WERI-Rb-1 (cell line): ENCODE measurements around the gene IL17RA.
A peak's percentile ranks its signal among the peaks of the same experiment; 100 is the strongest.

ENCODE experiments used
- DNase-seq: peaks from one replicate; pipeline ENCODE4 v3.0.0-alpha.2; 2020
- H3K27ac ChIP-seq: fragments of 250-450 bp; sonication (Bioruptor Pico); 2 replicates; pipeline ENCODE4 v1.5.1; 2020; ENCODE audit warnings: mild to moderate bottlenecking, moderate library complexity
- H3K27me3 ChIP-seq: fragments of 250-450 bp; sonication (Bioruptor Pico); 2 replicates; pipeline ENCODE4 v1.5.1; 2021; ENCODE audit warnings: mild to moderate bottlenecking, low read depth, moderate library complexity; ENCODE audit not compliant: insufficient read depth, severe bottlenecking
- H3K36me3 ChIP-seq: fragments of 250-450 bp; sonication (Bioruptor Pico); 2 replicates; pipeline ENCODE4 v1.5.1; 2020; ENCODE audit warnings: mild to moderate bottlenecking, moderate library complexity
- H3K4me3 ChIP-seq: 2 replicates; pipeline ENCODE4 v1.5.1; 2011; ENCODE audit warnings: low read depth, mild to moderate bottlenecking, control low read depth, low read length
- H3K9me3 ChIP-seq: fragments of 250-450 bp; sonication (Bioruptor Pico); 2 replicates; pipeline ENCODE4 v1.5.1; 2021; ENCODE audit warnings: mild to moderate bottlenecking, moderate library complexity; ENCODE audit not compliant: severe bottlenecking
- TF ChIP-seq, protein P1 (sequence below): IDR thresholded peaks from 2 replicates; pipeline ENCODE4 v1.5.1; 2011; ENCODE audit warnings: low read depth, mild to moderate bottlenecking, control low read depth, inconsistent platforms, low read length

IL17RA gene

DNA sequence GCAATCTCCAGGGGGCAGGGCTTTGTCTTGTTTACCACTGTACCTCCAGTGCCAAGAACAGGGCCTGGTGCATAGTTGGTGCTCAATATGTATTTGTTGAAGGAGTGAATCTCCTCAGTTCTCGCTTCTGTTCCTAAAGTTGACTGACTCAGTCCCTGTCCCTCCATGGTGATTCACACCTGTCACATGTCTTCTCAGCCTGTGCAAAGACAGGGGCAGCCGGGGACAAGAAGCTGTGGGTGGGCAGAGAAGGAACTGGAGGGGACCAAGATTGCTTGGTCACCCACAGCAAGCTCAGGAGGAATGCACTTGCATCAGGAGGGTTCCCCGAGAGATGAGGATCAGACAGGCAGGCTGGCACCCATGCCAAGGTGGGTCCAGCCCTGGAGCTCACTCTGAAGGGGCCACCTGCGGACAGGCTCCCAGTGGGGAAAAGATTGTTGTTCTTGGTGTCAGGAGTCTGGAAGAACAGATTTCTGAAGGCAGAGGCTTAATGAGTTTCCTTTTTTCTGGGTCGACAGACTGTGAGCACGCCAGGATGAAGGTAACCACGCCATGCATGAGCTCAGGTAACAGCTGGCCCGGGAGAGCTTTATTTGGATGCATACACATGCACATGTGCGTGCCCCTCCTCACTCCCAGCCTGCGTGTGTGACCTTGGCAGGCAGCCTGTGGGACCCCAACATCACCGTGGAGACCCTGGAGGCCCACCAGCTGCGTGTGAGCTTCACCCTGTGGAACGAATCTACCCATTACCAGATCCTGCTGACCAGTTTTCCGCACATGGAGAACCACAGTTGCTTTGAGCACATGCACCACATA lies 16.9 kb downstream of the IL17RA start:
- Histone ChIP-seq H3K9me3 (no peaks in the 10 kb centered on the region), H3K27ac (no peak overlapping the region), H3K36me3 (peaks cover 21% of the 10 kb centered on the region), H3K27me3 (no peaks in the 10 kb centered on the region), H3K4me3 (no peak overlapping the region)
- DNase-seq: no peak
- TF ChIP-seq, protein P1, sequence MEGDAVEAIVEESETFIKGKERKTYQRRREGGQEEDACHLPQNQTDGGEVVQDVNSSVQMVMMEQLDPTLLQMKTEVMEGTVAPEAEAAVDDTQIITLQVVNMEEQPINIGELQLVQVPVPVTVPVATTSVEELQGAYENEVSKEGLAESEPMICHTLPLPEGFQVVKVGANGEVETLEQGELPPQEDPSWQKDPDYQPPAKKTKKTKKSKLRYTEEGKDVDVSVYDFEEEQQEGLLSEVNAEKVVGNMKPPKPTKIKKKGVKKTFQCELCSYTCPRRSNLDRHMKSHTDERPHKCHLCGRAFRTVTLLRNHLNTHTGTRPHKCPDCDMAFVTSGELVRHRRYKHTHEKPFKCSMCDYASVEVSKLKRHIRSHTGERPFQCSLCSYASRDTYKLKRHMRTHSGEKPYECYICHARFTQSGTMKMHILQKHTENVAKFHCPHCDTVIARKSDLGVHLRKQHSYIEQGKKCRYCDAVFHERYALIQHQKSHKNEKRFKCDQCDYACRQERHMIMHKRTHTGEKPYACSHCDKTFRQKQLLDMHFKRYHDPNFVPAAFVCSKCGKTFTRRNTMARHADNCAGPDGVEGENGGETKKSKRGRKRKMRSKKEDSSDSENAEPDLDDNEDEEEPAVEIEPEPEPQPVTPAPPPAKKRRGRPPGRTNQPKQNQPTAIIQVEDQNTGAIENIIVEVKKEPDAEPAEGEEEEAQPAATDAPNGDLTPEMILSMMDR: no peak

DNA sequence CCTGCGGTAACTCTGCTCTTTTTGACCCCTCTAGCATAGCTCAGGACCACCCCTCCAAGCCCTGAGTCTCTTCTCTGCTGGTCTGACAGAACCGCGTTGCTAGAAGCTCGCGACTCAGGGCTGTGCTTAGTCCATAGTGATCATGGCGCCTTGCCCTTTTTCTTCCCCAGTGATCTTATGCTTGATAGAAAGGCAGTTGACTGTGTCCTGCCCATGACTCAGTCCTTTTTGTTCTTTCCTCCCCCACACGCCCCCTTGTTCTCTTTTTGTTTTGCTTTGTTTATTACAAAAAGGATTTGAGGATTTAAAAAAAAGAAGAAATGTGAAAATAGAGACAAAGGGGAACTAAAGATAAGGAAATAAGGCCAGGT lies 17.5 kb downstream of the IL17RA start:
- Histone ChIP-seq H3K27ac (no peak overlapping the region), H3K4me3 (no peak overlapping the region), H3K9me3 (no peaks in the 10 kb centered on the region), H3K36me3 (peaks cover 21% of the 10 kb centered on the region), H3K27me3 (no peaks in the 10 kb centered on the region)
- no peak for DNase-seq
- TF ChIP-seq, protein P1: no peak

DNA sequence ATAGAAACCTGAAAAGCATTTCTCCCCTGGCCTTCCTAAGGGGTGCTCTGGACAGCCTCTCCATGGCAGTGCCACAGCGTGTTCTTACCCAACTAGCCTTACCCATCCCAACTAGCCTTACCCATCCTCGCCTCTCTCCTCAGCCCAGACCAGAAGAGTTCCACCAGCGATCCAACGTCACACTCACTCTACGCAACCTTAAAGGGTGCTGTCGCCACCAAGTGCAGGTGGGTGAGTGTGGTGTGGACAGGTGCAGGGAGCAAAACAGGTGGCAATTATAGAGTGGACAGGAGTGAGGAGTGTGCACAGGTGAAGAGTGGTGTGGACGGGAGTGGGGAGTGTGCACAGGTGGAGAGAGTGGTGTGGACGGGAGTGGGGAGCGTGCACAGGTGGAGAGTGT lies 18.6 kb downstream of the IL17RA start:
- TF ChIP-seq, protein P1: no peak
- no peak for DNase-seq
- peaks cover 22% of the 10 kb centered on the region for H3K36me3 ChIP-seq

DNA sequence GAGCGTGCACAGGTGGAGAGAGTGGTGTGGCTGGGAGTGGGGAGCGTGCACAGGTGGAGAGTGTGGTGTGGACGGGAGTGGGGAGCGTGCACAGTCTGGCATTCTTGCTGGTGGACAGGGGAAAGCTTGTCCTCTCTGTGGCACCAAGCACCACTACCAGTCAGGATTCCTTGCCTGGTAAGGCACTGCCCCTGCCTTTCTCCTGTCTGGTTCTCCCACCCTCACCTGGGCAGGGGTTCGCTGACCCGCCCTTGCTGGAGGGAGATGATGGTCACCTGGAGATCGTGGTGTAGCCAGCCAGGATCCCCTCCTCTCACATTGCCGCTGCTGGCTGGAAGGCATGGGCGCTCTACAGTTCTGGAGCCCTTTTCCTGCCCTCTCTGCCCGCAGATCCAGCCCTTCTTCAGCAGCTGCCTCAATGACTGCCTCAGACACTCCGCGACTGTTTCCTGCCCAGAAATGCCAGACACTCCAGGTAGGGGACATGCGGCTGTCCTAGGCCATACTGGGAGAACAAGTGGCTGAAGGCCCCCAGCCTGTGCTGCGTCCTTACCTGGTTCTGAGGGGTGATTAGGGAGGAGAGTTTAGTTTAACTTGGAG lies 19.6 kb downstream of the IL17RA start:
- H3K9me3 ChIP-seq: no peaks in the 10 kb centered on the region
- peaks cover 25% of the 10 kb centered on the region for H3K36me3 ChIP-seq
- no peak overlapping the region for H3K4me3 ChIP-seq
- H3K27ac ChIP-seq: no peak overlapping the region; the same call in 1 of the 2 replicates
- TF ChIP-seq, protein P1: no peak
- no peak for DNase-seq
- no peaks in the 10 kb centered on the region for H3K27me3 ChIP-seq

More for the DNA sequence above, 18.6 kb downstream of the IL17RA start:
- Histone ChIP-seq H3K27me3 (no peaks in the 10 kb centered on the region), H3K4me3 (no peak overlapping the region), H3K27ac (no peak overlapping the region), H3K9me3 (no peaks in the 10 kb centered on the region)

DNA sequence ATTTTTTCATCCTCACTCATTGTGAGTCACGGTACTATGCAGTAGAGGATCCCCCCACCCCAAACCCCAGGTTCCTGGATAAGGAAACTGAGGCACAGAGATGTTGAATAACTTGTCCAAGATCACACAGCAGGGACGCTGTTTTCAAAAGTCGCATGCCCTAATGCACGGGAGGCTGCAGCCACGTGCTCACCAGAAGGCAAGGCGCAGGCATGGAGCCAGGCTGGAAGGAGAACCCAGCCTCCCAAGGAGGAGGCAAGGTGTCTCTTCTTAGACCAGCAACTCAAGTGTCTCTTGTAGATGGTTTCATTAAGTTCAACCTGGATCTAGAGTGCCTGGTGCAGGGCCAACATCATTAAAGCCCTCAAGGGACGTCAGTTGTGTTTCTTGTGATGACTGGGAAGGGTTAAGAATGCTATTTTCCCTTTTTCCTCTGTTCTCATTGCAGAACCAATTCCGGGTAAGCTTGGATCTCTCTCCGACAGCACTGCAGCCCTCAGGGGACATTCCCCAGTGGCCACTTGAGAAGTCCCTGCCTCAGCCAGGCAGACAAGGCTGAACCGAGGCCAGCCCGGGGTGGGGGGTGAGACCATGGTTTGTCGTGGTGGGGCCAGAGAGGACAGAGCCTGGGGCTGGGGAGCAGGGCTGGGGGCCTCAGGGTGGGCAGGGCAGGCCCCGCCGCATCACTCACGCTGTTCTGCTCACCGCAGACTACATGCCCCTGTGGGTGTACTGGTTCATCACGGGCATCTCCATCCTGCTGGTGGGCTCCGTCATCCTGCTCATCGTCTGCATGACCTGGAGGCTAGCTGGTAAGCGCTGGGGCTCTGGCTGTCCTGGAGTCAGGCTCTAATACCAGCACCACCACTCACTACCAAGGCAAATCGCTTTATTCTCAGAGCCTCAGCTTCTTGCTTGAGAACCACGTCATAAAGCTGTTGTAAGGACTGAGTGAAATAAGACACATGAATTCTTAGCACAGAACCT lies 20.6 kb downstream of the IL17RA start:
- peak overlapping the region; percentile 24 for H3K4me3 ChIP-seq
- H3K27ac ChIP-seq: peak overlapping the region; percentile 81
- H3K9me3 ChIP-seq: no peaks in the 10 kb centered on the region
- TF ChIP-seq, protein P1: no peak
- DNase-seq: no peak
- peaks cover 23% of the 10 kb centered on the region for H3K36me3 ChIP-seq
- no peaks in the 10 kb centered on the region for H3K27me3 ChIP-seq
